Natural killer cell (primary cell): ENCODE data around the gene RTTN. TPM values are rescaled to one million over a fixed set of nuclear protein-coding genes. Genes with fewer than 3 reads are reported as not detected.
A peak's percentile ranks its signal among the peaks of the same experiment; 100 is the strongest.
"Not testable (repeated sequence)": the region's sequence is repeated elsewhere in the genome, so short reads cannot be mapped to it uniquely, and the experiment has no call there.

Experiments used
- ATAC-seq, 3 donors: fragments of 150-1000 bp in 2 of 3; fragments of 200-7000 bp in 1 of 3; cut with Tn5 transposase; 1 replicate in 1 of 3; 2 replicates in 2 of 3; pipeline ENCODE4 v1.10.0; 2021; ENCODE audit warnings: mild to moderate bottlenecking in 2 of 3, moderate library complexity in 2 of 3
- DNase-seq, 2 donors: peaks; one replicate each; pipeline versions ENCODE4 v3.0.0 to v3.0.0-alpha.2; 2013 to 2021; ENCODE audit warnings: mixed read lengths in 1 of 2
- H3K27ac ChIP-seq: one replicate; pipeline ENCODE4 v1.5.1; 2013; ENCODE audit warnings: mild to moderate bottlenecking, low read length
- H3K27me3 ChIP-seq: one replicate; pipeline ENCODE4 v1.6.1; 2013; ENCODE audit warnings: low read length; ENCODE audit not compliant: control insufficient read depth, insufficient read depth
- H3K36me3 ChIP-seq: one replicate; pipeline ENCODE4 v1.6.1; 2013; ENCODE audit warnings: low read length; ENCODE audit not compliant: control insufficient read depth, insufficient read depth
- H3K4me1 ChIP-seq: one replicate; pipeline ENCODE4 v1.6.1; 2013; ENCODE audit warnings: low read length; ENCODE audit not compliant: control insufficient read depth, insufficient read depth
- H3K4me3 ChIP-seq: one replicate; pipeline ENCODE4 v1.5.1; 2013; ENCODE audit warnings: low read length
- H3K9me3 ChIP-seq: one replicate; pipeline ENCODE4 v1.6.1; 2013; ENCODE audit warnings: low read length; ENCODE audit not compliant: control insufficient read depth, insufficient read depth
- H3K27ac Mint-ChIP-seq, 2 donors: one replicate each; pipeline ENCODE4 v1.8.0; 2022; ENCODE audit warnings: mild to moderate bottlenecking in 2 of 2, mixed read lengths in 2 of 2, moderate library complexity in 1 of 2
- H3K27me3 Mint-ChIP-seq, 2 donors: one replicate each; pipeline ENCODE4 v1.8.0; 2022; ENCODE audit warnings: low read depth in 2 of 2, mixed read lengths in 2 of 2
- H3K36me3 Mint-ChIP-seq: one replicate; pipeline ENCODE4 v1.8.0; 2022; ENCODE audit warnings: mixed read lengths
- H3K4me1 Mint-ChIP-seq, 2 donors: one replicate each; pipeline ENCODE4 v1.8.0; 2022; ENCODE audit warnings: mixed read lengths in 2 of 2
- H3K4me3 Mint-ChIP-seq: one replicate; pipeline ENCODE4 v1.8.0; 2022; ENCODE audit warnings: mild to moderate bottlenecking, moderate library complexity, mixed read lengths
- H3K9me3 Mint-ChIP-seq, 2 donors: one replicate each; pipeline ENCODE4 v1.8.0; 2022; ENCODE audit warnings: mixed read lengths in 2 of 2
- WGBS: methylation state at CpG from one replicate; pipeline ENCODE4 v1.1.7; 2013; ENCODE audit warnings: missing lambda C conversion rate; ENCODE audit not compliant: insufficient coverage; 5-methylcytosine and 5-hydroxymethylcytosine counted together
- intact Hi-C: fragments of 100-400 bp; cut with micrococcal nuclease; formaldehyde crosslinking; loops from one replicate; pipeline ENCODE4 v1.14.2; 2022
- total RNA-seq, 4 donors: library from RNA; stranded (reverse); fragments of 120-200 nt in 1 of 4; gene quantifications; one replicate each; pipeline versions ENCODE4 v1.2.3 to v1.2.4, GENCODE V29; 2013 to 2022
- TF ChIP-seq, protein P1 (sequence below): fragments of 200-600 bp; IDR thresholded peaks from one replicate; pipeline ENCODE4 v1.8.0; 2022; ENCODE audit warnings: antibody characterized with exemption

RTTN gene
- total RNA-seq, 3 donors from 2014 or later (not counting 1 experiment from before 2014, with no cell fraction given), result 33.0 to 41.0 (median 35.5) TPM

DNA sequence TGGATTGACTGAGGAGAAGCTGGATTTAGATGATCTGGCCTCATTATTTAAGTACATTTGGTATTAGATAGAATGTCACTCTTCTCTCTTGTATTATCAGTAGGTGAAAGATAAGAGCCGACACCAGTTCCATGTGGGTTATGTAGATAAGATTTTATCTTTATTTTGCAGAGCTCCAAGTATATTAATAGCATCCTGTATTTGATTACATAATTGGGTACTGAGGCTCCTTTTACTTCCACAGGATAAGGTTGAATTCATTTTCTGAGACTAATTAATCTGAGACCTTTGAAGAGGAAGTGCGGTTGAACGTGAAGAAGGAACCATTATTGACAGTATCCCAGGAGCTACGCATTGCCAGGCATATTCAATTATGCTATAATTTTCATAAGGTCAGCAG lies 225.0 kb downstream of the RTTN start:
- no peak overlapping the region for H3K27ac ChIP-seq
- Mint-ChIP-seq H3K4me3 (no peak overlapping the region), H3K27ac (peak overlapping the region in 1 of 2 donors; percentile 39), H3K36me3 (peaks cover 19% of the 10 kb centered on the region), H3K9me3 (no peaks in the 10 kb centered on the region), H3K4me1 (peaks cover 24 to 27% of the 10 kb centered on the region in 2 donors), H3K27me3 (no peaks in the 10 kb centered on the region)
- intact Hi-C loops, result no loop called here
- no peaks in the 10 kb centered on the region for H3K4me1 ChIP-seq
- peaks cover 11% of the 10 kb centered on the region for H3K9me3 ChIP-seq
- H3K27me3 ChIP-seq, result no peaks in the 10 kb centered on the region
- no peak for DNase-seq
- H3K4me3 ChIP-seq, result no peak overlapping the region
- TF ChIP-seq, protein P1, sequence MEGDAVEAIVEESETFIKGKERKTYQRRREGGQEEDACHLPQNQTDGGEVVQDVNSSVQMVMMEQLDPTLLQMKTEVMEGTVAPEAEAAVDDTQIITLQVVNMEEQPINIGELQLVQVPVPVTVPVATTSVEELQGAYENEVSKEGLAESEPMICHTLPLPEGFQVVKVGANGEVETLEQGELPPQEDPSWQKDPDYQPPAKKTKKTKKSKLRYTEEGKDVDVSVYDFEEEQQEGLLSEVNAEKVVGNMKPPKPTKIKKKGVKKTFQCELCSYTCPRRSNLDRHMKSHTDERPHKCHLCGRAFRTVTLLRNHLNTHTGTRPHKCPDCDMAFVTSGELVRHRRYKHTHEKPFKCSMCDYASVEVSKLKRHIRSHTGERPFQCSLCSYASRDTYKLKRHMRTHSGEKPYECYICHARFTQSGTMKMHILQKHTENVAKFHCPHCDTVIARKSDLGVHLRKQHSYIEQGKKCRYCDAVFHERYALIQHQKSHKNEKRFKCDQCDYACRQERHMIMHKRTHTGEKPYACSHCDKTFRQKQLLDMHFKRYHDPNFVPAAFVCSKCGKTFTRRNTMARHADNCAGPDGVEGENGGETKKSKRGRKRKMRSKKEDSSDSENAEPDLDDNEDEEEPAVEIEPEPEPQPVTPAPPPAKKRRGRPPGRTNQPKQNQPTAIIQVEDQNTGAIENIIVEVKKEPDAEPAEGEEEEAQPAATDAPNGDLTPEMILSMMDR, result no peak
- H3K36me3 ChIP-seq, result no peaks in the 10 kb centered on the region
- no peak for ATAC-seq
- 76% methylated on average over 3 of the region's 4 CpGs for WGBS

DNA sequence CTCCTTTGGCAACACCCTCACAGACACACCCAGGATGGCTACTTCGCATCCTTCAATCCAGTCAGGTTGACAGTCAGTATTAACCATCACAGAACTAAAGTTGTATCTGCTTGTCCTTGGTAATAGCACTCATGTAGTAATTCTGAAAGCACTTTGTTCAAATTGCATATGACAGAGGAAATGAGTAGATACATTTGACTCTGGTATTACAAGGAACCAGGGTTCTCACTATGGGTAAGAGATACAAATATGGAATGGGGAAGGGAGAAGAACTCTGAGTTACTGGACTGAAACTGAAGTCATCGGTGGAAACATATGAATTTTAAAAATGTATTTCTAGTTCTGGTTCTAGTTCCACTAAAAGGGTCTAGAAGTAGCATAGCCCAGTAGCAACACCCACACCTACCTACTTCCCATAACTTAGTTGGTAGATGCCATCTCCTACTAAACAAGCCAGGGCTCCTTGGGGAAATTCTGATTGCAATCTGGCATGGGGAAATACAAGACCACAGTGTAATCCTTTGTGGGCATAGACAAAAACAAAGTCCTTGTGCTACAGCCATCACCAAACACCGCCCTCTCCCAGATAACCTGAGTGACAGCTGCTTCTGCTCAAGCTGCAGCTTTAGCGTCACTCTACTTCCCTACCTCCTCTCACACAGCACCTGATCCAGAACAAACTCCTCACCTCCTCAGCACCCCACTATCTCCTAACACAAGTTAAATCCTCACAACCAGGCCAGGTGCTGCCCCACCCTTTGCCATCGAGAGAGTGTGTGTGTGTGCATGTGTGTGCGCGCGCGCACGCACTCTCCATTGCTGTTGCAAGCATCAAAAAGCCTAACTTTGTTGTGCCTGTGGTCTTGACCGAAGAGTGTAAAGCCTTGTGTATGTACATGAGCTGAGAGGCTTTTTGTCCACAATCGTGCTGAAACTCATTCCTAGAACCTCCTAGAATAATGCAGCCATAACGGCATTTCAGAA lies 226.5 kb downstream of the RTTN start:
- Histone ChIP-seq H3K9me3 (peaks cover 11% of the 10 kb centered on the region), H3K36me3 (no peaks in the 10 kb centered on the region), H3K4me1 (no peaks in the 10 kb centered on the region), H3K27ac (no peak overlapping the region), H3K27me3 (no peaks in the 10 kb centered on the region), H3K4me3 (no peak overlapping the region)
- TF ChIP-seq, protein P1, result no peak
- intact Hi-C loops, result no loop called here
- ATAC-seq (no peak), DNase-seq (no peak)
- Mint-ChIP-seq H3K27ac (no peak overlapping the region), H3K27me3 (no peaks in the 10 kb centered on the region), H3K4me3 (no peak overlapping the region), H3K9me3 (no peaks in the 10 kb centered on the region), H3K4me1 (peaks cover 24 to 27% of the 10 kb centered on the region in 2 donors), H3K36me3 (peaks cover 19% of the 10 kb centered on the region)
- 85% methylated on average over 11 of the region's 13 CpGs for WGBS

DNA sequence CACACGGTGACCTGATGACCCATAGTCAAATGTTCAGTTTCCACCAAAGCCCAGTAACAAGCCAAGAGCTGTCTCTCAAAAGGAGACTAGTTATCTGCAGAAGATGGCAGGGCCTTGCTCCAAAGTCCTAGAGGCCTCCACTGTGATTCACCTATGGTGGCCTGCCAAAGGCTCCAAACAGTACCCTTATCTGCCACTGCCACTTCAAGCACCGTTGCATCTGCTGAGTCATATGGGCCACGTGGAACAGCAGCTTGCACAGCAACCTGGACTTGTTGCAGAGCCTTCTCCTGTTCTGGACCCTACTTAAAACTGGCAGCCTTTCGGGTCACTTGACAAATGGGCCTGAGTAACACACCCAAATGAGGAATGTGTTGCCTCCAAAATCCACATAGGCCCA lies 230.2 kb downstream of the RTTN start:
- H3K36me3 ChIP-seq, H3K4me3 ChIP-seq, H3K27ac Mint-ChIP-seq, H3K9me3 Mint-ChIP-seq, H3K4me1 ChIP-seq, H3K27me3 ChIP-seq, H3K27ac ChIP-seq, H3K4me1 Mint-ChIP-seq, ATAC-seq, H3K27me3 Mint-ChIP-seq, DNase-seq, intact Hi-C loops, H3K4me3 Mint-ChIP-seq: not testable (repeated sequence)
- 93% methylated on average over 4 of the region's 4 CpGs for WGBS
- peaks cover 11% of the 10 kb centered on the region for H3K9me3 ChIP-seq
- peaks cover 24% of the 10 kb centered on the region for H3K36me3 Mint-ChIP-seq

- no peaks in the 10 kb centered on the region for H3K27me3 ChIP-seq
- H3K9me3 ChIP-seq, result peaks cover 11% of the 10 kb centered on the region
- Mint-ChIP-seq H3K27ac (no peak overlapping the region), H3K4me1 (peaks cover 0 to 3% of the 10 kb centered on the region in 2 donors), H3K36me3 (peaks cover 24% of the 10 kb centered on the region), H3K9me3 (peaks cover 0 to 4% of the 10 kb centered on the region in 2 donors), H3K27me3 (no peaks in the 10 kb centered on the region), H3K4me3 (no peak overlapping the region)
- no peaks in the 10 kb centered on the region for H3K36me3 ChIP-seq
- ATAC-seq (no peak), DNase-seq (no peak)
- intact Hi-C loops, result no loop called here
- WGBS, result 95% methylated on average over 1 of the region's 1 CpG
- H3K27ac ChIP-seq, result no peak overlapping the region
- TF ChIP-seq, protein P1, result no peak
- H3K4me1 ChIP-seq, result no peaks in the 10 kb centered on the region
- no peak overlapping the region for H3K4me3 ChIP-seq
Measured at GRCh38 chr18:69974365-69974764, 231.1 kb downstream of the RTTN start.
